Stimulated activated CD4-positive, alpha-beta T cell treated with anti-CD3 and anti-CD28 coated beads, Interleukin-4, amount 100 ng/mL, for 48 hours (primary cell): ENCODE results near the gene LCE2D.

Experiments used
- DNase-seq, 2 donors: peaks; one replicate each; pipeline ENCODE4 v3.0.0-alpha.2; 2020; ENCODE audit warnings: low read depth in 2 of 2

Gene LCE2D

DNA sequence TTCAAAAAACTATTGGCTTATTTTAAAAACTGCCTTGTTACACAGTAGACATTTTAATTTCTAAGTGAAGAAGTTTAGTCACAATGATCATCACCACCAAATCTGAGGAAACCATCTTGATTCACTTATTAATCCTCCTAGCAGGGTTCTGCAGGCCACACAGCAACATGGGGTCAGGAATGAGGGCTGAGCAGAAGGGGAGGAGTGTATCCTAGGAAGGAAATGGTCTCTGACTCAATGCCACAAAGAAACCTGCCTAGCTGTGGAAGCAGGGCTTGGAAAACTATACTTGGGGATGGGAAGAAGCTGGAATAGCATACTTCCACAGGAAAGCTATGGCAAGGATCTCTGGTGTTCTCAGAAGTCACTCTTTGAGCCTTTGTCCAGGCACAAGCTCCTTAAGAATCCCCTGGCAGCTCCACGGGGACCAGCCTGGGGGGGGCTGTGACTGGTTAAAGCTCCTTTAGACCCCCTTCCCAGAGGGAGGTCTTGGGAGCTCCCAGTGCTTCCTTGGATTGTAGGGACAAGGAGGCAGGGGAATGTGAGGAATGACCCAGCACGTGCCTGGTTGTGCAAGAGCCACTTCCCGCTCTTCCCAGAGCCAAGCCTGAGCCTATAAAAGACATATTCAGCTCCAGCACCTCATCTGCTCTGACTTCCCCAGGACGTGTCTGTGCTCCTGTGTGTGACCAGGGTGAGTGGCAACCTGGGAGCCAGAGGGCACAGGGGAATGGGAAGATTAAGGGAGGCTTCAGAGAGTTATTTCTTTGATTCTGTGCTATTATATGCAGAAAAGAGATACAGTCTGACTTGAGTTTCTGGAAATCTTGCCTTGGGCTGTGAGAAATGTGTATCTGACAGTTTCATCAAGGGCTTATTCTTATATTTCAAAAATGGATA is 34.8 kb downstream of the LCE2D start, which contains the start of gene LCE2A:
Gene LCE2A, plus strand, starts transcription at position 645 of the 900 bp plus-strand sequence. CDS start 557 bp downstream, outside the sequence.
- no peak for DNase-seq

DNA sequence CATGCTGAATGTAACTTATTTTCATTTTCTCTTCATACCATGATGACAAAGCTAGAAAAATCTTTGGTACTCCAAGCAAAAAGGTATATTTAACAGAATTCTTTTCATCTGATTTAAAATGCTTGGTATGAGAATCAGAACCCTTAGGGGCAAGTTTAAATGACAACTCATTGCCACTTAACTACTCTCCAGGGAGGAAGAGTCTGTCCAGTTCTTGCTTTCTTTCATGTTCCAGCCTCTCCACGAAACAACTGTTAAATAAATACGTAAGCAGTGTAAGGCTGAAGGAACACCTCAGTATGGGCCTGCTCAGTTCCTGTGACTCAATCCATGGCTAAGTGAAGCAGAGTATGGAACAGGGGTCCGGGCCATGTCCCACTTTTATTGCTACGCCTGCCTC is 36.6 kb downstream of the LCE2D start:
- no peak for DNase-seq

DNA sequence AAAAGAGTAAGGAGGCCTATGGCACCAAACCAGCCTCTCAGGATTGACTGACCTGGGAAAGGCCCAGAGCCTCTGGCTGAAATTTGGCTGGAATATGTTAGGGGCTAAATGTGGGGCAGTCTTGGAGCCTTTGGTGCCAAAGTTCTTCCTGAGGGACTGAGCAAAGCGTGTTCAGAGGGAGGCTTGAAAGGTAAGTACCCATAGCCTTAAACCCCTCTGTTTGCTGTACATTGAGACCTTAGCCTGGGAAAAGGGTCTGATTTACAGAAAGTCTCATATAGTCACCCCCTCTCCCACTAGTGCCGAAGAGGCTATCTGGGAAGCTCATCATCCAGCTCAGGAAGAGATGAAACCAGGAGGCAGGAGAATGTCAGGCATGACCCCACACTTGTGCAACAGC is 44.7 kb downstream of the LCE2D start, which contains the start of gene LCE4A:
Gene LCE4A, plus strand, starts transcription at position 301 of the 400 bp plus-strand sequence. CDS start 916 bp downstream, outside the sequence.
- DNase-seq = no peak
